ENCODE data around the gene MAPKAPK3.
A peak's percentile ranks its signal among the peaks of the same experiment; 100 is the strongest.

Gene MAPKAPK3

DNA sequence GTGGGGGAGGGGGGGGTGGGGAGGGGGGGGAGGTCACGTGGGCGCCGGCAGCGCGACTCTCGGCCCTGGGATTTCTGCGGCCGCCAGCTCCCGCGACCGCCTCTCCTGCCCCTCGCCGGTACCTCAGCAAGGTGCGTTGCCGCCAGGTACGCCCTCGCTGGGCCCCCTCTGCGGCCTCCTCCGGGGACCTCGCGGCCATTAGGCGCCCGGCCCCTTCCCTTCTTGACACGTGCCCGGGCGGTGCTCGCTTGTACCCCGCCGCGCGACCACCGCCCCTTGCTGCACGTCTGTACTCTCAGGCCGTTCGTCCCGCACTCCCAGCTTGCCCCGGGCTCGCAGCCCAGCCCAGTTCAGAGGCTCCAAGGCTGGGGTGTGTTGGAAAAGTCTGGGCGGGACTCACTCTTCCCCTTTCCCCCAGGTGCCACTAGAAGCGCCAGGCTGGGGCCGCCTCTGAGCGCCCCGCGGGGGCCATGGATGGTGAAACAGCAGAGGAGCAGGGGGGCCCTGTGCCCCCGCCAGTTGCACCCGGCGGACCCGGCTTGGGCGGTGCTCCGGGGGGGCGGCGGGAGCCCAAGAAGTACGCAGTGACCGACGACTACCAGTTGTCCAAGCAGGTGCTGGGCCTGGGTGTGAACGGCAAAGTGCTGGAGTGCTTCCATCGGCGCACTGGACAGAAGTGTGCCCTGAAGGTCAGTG is at the start of gene MAPKAPK3:
TSS of gene MAPKAPK3 (plus strand) at position 56 of the 696 bp plus-strand sequence. CDS start at position 471, 415 bp downstream.
- H3K27me3 Mint-ChIP-seq, result no peaks in the 10 kb centered on the region
- peak within 1 kb of the TSS; percentile 93 for H3K4me3 Mint-ChIP-seq
- H3K9me3 Mint-ChIP-seq, result no peaks in the 10 kb centered on the region
- H3K27ac Mint-ChIP-seq, result peak within 1 kb of the TSS; percentile 93
- H3K4me1 Mint-ChIP-seq (ENCODE audit: low read depth), result peaks cover 73% of the 10 kb centered on the region
- peaks cover 35% of the 10 kb centered on the region for H3K36me3 Mint-ChIP-seq (ENCODE audit: low read depth)

- Mint-ChIP-seq H3K4me1 (ENCODE audit: low read depth) (peaks cover 50% of the 10 kb centered on the region), H3K27me3 (no peaks in the 10 kb centered on the region)
Observed at GRCh38 chr3:50567386-50568167, 49.4 kb upstream of the MAPKAPK3 start, which contains the start of gene C3orf18. Gene C3orf18, minus strand, starts transcription at chr3:50567747. Its CDS starts 2,048 bp downstream, at chr3:50565699.

GRCh38 chr3:50568947-50569749 is 47.8 kb upstream of the MAPKAPK3 start, which contains the start of gene HEMK1:
Gene HEMK1, plus strand, starts transcription at chr3:50569522. Its CDS starts 1,583 bp downstream, at chr3:50571105.
- peak within 1 kb of the TSS; percentile 98 for H3K27ac Mint-ChIP-seq
- H3K4me1 Mint-ChIP-seq (ENCODE audit: low read depth), result peaks cover 56% of the 10 kb centered on the region
- no peaks in the 10 kb centered on the region for H3K27me3 Mint-ChIP-seq
- peaks cover 25% of the 10 kb centered on the region for H3K36me3 Mint-ChIP-seq (ENCODE audit: low read depth)
- H3K4me3 Mint-ChIP-seq, result peak within 1 kb of the TSS; percentile 95
- H3K9me3 Mint-ChIP-seq, result no peaks in the 10 kb centered on the region

More at GRCh38 chr3:50567386-50568167, 49.4 kb upstream of the MAPKAPK3 start, which contains the start of gene C3orf18:
- H3K9me3 Mint-ChIP-seq, result no peaks in the 10 kb centered on the region
- H3K4me3 Mint-ChIP-seq, result peak within 1 kb of the TSS; percentile 95
- peak within 1 kb of the TSS; percentile 93 for H3K27ac Mint-ChIP-seq
- H3K36me3 Mint-ChIP-seq (ENCODE audit: low read depth), result peaks cover 20% of the 10 kb centered on the region

DNA sequence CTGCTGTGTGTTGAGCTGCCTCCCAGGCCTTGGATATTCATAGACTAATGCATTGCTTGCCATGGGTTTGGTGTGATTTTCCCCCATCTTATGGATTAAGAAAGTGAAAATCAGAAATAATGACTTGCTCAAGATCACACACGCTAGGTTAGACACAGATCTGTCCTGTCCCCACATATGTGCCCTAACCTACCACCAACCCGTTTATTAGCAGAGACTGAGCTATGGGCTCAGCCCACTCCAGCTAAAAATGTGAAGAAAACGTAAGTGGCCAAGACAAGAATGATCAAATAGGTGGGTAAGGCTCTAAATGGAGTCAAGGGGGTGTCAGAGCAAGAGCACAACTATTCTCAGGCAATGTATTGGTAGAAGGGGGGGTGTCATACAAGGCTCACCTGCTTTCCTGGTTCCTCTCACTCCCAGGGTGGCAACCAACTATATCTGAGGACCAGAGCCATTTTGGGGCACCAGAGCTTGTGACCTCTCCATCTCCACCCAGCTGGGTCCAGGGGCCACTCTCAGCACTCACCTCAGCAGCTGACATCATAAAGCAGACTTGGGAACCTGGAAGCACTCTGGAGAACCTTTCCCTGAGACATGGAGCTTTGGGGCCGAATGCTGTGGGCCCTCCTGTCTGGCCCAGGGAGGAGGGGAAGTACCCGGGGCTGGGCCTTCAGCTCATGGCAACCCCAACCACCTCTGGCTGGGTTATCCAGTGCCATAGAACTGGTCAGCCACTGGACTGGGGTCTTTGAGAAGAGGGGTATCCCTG is 46.3 kb upstream of the MAPKAPK3 start:
- Mint-ChIP-seq H3K4me3 (peak overlapping the region; percentile 95), H3K9me3 (no peaks in the 10 kb centered on the region), H3K4me1 (ENCODE audit: low read depth) (peaks cover 71% of the 10 kb centered on the region), H3K36me3 (ENCODE audit: low read depth) (peaks cover 24% of the 10 kb centered on the region), H3K27me3 (no peaks in the 10 kb centered on the region), H3K27ac (peak overlapping the region; percentile 98)

DNA sequence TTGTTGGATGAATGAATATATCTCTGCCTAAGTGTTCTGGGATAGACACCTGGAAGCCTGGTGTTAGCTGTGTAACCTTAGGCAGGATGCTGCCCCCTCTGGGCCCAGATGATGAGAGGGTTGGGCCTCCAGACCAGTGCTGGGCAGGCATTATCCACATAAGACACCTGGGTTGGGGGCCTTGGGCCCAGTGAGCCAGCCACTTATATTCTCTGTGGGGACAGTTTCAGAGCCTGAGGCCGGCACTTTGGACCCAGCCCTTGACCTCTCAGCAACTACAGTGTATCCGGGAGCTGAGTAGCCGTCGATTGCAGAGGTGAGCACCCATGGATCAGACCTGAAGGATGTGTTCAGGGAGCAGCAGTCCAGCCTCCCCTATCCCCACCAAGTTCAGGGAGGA is 45.5 kb upstream of the MAPKAPK3 start:
- no peaks in the 10 kb centered on the region for H3K27me3 Mint-ChIP-seq
- peak overlapping the region; percentile 95 for H3K4me3 Mint-ChIP-seq
- peaks cover 76% of the 10 kb centered on the region for H3K4me1 Mint-ChIP-seq (ENCODE audit: low read depth)
- H3K9me3 Mint-ChIP-seq, result no peaks in the 10 kb centered on the region
- peaks cover 28% of the 10 kb centered on the region for H3K36me3 Mint-ChIP-seq (ENCODE audit: low read depth)
- H3K27ac Mint-ChIP-seq, result peak overlapping the region; percentile 98

DNA sequence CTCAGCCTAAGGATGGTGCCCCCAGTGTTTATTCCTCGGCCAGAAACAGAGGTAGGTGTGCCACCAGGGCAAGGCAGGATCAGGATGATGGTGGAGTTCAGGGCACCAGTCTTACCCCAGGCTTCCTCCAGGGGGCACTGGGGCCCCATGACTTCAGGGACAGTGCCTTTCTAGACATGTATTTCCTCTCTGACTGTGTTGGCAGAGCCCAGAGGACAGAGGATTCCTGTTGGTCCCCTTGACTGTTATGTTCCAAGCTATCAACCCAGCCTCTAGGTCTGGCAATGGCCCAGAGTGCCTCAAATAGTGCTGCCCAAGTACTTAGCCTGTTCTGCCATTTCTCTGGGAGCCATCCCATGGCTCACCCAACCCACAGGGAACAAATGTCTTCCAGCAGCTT is 44.8 kb upstream of the MAPKAPK3 start:
- Mint-ChIP-seq H3K27me3 (no peaks in the 10 kb centered on the region), H3K9me3 (no peaks in the 10 kb centered on the region), H3K27ac (peak overlapping the region; percentile 98), H3K36me3 (ENCODE audit: low read depth) (peaks cover 32% of the 10 kb centered on the region), H3K4me3 (peak overlapping the region; percentile 95), H3K4me1 (ENCODE audit: low read depth) (peaks cover 76% of the 10 kb centered on the region)

GRCh38 chr3:50572801-50573371 is 44.1 kb upstream of the MAPKAPK3 start:
- Mint-ChIP-seq H3K9me3 (no peaks in the 10 kb centered on the region), H3K36me3 (ENCODE audit: low read depth) (peaks cover 39% of the 10 kb centered on the region), H3K27ac (peak overlapping the region; percentile 98), H3K4me3 (peak overlapping the region; percentile 95), H3K4me1 (ENCODE audit: low read depth) (peaks cover 73% of the 10 kb centered on the region), H3K27me3 (no peaks in the 10 kb centered on the region)

- Mint-ChIP-seq H3K9me3 (no peaks in the 10 kb centered on the region), H3K27ac (peak overlapping the region; percentile 98), H3K27me3 (no peaks in the 10 kb centered on the region), H3K36me3 (ENCODE audit: low read depth) (peaks cover 46% of the 10 kb centered on the region), H3K4me1 (ENCODE audit: low read depth) (peaks cover 72% of the 10 kb centered on the region), H3K4me3 (peak overlapping the region; percentile 95)
Observed at GRCh38 chr3:50573566-50574443, 43.1 kb upstream of the MAPKAPK3 start.

- Mint-ChIP-seq H3K27me3 (no peaks in the 10 kb centered on the region), H3K9me3 (no peaks in the 10 kb centered on the region), H3K27ac (peak overlapping the region; percentile 98), H3K4me3 (peak overlapping the region; percentile 95), H3K4me1 (ENCODE audit: low read depth) (peaks cover 73% of the 10 kb centered on the region), H3K36me3 (ENCODE audit: low read depth) (peaks cover 51% of the 10 kb centered on the region)
Observed at GRCh38 chr3:50574444-50574831, 42.5 kb upstream of the MAPKAPK3 start.

DNA sequence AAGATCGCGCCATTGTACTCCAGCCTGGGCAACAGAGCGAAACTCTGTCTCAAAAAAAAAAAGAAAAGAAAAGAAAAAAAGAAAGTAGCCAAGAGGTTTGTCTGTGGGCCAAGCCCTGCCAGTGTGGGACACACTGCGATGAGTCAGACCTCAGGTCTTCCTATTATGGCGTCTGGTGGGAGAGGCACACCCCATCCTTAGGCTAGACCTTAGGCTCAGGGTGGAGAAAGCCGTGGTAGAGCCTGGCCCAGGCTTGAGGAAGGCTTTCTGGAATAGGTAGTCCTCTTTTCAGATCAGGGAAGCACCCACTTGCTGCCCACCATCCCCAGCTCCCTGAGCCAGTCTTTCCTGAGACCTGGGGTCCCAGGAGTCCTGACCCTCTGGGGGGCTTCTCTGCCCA is 41.6 kb upstream of the MAPKAPK3 start:
- Mint-ChIP-seq H3K4me3 (no peak overlapping the region), H3K27ac (peak overlapping the region; percentile 98), H3K9me3 (no peaks in the 10 kb centered on the region), H3K36me3 (ENCODE audit: low read depth) (peaks cover 44% of the 10 kb centered on the region), H3K27me3 (no peaks in the 10 kb centered on the region), H3K4me1 (ENCODE audit: low read depth) (peaks cover 65% of the 10 kb centered on the region)

GRCh38 chr3:50577348-50577747 is 39.6 kb upstream of the MAPKAPK3 start:
- Mint-ChIP-seq H3K27ac (peak overlapping the region; percentile 40), H3K36me3 (ENCODE audit: low read depth) (peaks cover 45% of the 10 kb centered on the region), H3K9me3 (no peaks in the 10 kb centered on the region), H3K27me3 (no peaks in the 10 kb centered on the region), H3K4me3 (no peak overlapping the region), H3K4me1 (ENCODE audit: low read depth) (peaks cover 46% of the 10 kb centered on the region)

GRCh38 chr3:50580683-50581458 is 36.1 kb upstream of the MAPKAPK3 start:
- Mint-ChIP-seq H3K9me3 (no peaks in the 10 kb centered on the region), H3K36me3 (ENCODE audit: low read depth) (peaks cover 59% of the 10 kb centered on the region), H3K4me1 (ENCODE audit: low read depth) (peaks cover 43% of the 10 kb centered on the region), H3K27me3 (no peaks in the 10 kb centered on the region), H3K27ac (no peak overlapping the region), H3K4me3 (no peak overlapping the region)
